GM18861 (cell line): ENCODE results near the gene GABBR2.
"Not testable (repeated sequence)": the region's sequence is repeated elsewhere in the genome, so short reads cannot be mapped to it uniquely, and the experiment has no call there.

ENCODE experiments used
- ATAC-seq: cut with Tn5 transposase; IDR thresholded peaks from one replicate; pipeline ENCODE4 v1.9.1; 2021; ENCODE audit not compliant: unreplicated experiment

Gene GABBR2

DNA sequence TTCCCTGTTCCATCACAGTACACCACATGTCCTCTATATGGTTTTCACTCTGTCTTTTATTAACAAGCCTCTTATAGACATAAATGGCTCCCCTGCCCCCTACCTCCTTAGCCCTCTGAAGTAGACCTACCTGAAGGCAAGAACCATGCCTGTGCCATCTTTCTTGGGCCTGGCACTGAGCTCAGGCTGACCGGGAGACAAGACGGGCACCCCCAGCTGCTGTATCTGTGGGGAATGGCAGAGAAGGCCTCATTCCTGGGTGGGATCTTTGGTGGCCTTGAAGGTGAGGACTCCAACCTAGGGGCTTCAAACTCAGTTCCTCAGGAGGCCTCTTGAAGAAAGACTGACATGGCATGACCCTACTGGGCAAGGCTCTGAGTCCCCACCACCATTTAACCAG lies 109.9 kb downstream of the GABBR2 start:
- ATAC-seq = no peak

DNA sequence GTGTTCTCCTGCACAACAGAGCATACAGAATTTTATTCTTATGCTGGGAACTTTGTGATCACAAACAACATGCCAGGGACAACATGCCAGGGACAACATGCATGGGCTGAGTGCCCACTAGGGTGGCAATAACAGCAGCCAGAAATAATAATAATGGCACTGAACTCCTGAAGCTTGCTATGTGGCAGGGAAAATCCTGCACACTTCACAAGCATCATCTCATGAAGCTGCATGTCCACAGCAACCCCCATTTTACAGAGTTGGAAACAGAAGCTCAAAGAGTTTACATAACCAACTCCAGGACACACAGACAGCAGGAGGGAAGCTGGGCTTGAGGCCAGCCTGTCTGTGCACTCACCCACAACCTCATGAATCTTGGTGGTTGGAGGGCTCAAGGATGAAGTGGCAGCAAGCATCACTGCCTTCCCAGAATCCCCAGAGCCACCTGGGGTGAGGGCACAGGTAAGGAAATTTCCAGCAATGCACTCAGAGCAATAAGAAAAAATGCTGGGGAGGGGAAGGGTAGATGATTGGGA lies 111.4 kb downstream of the GABBR2 start:
- ATAC-seq = no peak

DNA sequence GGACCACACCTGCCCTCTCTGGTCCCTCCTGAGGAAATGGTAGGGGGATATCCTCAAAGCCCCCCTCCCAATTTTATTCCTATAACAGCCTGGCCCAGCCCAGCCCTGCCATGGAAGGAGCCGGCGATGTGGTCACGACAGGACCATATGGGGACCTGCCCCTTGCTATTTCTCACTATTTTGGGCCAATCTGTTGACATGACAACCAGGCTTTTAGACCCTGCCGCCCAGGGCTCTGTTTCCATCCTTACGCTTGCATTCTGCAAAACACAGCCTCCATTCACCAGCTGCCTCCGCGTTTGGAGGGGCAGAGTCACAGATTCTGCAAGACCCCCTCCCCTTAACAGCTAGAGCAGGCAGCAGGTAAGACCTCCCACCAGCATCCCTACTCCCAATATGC lies 112.2 kb downstream of the GABBR2 start:
- no peak for ATAC-seq

DNA sequence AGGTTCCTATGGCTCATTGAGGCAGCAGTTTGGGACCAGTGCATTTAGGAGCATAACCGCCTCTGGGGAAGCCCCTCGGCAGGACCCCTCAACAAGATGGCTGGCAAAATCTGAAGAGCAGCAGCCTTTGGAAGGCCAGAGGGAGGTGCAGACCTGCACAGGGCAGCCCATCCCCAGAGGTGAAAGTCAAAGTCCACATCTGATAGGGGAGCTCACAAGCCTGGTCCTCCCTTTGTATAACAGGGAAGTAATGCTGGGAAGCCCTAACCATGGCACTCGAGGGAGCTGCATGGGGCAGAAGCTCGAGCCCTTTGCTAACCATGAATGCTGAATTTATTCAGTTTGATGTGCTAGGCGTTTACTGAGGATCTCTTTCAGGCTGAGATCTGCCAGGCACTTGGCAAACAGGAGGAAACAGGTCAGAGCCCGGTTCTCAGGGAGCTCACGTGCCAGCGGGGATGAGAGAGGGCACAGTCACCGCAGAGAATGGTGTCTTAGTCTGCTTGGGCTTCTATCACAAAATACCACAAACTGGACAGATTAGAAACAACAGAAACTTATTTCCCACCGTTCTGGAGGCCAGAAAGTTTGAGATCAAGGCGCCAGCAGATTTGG lies 114.1 kb downstream of the GABBR2 start:
- ATAC-seq = no peak

DNA sequence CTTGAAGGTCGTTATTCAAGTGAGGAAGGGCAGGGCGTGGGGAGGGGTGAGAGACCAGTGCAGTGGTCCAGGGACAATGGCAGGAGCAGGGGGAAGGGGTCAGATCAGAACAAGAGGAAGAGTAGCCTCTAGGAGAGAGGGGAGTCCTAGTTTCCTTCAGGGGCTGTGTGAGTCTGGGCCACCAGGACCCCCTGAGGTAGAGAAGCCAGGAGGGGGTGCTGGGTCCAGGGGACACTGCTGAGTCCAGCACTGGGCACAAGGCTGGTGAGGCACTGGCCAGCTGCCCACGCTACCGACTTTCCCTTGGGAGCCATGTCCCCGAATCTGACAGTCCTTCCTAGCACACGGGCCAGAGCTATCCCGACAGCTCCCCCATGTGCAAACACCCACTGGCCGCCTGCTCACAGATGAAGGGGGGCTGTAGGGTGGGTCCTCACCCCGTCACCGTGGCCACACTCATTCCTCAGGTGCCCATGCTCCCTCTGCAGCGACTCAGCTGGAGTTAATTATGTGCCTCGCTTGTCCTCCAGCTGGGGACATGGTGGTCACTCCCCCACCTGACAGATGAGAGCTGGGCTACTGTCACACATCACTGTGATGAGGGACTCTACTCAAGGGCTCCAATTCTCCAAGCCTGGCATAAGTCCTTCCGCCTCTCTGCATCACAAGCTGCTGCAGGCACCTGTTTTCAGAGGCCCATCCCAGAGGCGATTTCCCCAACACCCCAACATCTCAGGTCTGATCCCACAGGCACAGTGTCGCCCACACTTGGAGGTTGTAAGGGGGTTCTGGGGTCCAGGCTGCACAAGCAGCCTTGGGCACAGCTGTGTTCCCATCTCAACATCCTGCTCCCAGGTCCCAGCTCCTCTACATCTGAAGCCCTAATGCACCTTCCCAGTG lies 115.1 kb downstream of the GABBR2 start:
- ATAC-seq = no peak

DNA sequence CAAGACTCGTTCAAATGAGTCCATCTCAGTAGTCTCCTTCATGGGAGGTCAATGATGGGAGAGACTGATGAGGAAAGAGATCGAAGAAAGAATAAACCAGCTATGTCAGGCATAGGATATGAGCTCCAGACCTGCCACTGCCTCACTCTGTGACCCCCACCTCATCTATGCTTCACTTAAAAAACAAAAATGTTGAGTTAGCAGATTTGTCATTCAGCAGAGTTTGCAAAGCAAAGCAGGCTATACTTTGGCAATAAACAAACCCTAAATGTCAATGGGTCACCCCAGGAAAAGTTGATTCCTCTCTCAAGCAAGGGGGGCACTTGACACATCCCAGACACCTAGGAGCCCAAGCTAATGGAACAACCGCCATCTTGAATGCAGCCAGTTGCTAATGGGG lies 117.0 kb downstream of the GABBR2 start:
- ATAC-seq = no peak

DNA sequence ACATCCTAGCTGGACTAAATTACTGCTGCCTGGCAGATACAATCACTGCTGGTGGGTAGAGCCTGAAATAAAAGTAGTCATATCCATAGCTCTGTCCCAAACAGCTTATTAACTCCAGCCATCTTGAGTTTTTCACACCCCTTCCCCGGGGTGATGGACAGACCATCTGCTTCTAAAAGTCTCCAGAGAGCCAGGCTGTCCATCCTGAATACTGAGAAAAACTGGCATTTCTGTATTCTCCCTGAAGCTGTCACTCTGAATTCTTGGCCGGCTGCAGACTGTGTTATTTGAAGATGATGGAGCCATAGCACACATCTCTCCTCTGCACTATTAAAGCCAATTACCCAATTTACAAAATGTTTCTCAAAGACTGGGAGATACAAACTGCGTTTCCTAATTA lies 118.6 kb downstream of the GABBR2 start:
- no peak for ATAC-seq

DNA sequence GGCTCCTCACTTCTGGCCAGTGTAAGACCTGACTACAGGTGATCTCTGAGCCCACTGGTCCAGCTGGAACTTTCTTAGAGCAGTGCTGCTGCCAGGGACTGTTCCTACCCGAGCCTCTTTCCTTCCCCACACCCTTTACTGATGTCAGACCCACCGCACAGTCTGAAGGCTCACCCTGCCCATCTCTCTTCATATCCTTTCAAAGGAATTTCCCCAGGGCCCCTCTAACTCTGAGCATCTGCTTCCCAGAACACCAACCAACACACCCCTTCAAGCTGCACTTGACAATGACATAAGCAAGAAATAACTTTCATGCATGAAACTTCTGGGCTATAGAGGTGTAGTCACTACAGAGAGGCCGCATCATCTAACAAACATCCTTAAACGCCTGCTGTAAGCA lies 119.6 kb downstream of the GABBR2 start:
- no peak for ATAC-seq

DNA sequence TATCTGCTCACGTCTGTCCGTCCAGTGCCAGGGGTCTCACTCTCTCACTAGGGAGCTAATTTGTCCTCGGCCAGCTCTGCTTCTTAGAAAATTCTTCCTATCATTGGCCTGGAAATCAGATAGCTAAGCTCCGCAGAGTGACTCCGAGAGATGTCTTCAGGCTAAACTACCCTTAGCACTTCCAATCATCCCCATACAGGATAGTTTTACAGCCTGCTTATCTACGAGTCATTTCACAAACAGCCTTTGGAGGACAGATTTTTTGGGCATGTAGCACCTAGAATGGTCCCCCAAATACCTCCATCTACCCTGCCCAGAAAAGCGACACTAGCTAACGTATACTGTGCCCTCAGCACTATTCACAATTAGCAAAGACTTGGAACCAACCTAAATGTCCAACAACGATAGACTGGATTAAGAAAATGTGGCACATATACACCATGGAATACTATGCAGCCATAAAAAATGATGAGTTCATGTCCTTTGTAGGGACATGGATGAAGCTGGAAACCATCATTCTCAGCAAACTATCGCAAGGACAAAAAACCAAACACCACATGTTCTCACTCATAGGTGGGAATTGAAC lies 123.8 kb downstream of the GABBR2 start:
- ATAC-seq = not testable (repeated sequence)

DNA sequence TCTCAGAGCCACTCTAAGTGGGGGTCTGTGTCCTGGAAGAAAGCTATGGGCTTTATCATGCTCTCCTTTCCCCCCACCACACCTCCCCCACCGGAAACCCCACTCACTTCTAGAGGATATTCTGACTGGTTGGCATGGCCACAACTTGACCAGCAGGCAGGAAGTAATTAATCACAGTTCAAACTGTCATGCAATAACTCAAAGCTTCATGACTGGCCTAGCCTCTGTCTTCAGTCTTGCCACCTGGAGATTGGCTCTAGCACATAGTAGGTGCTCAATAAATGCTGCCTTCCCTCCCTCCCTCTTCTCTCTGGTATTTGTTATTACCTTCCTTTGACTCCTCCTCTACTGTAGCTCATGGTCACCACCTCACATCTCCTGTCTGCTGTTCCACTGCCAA lies 124.7 kb downstream of the GABBR2 start:
- ATAC-seq = peak; percentile 87

DNA sequence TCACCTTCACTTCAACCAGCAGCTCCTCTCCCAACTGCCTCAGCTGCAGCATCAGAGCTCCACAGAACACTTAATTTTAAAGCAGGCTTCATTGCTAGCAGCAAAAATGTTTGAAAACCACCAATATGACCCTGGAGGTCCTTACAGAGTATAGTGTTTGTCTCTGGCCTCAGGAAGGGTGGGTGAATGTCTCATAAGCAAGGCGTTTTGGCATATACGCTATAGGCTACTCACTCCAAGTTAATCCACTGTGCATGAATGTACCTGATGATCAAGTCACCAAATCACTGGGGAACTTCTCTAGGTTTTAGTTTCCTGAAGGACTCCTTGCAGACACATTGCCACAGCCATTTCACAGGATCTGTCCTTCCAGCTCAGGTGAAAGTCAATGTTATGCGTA lies 125.3 kb downstream of the GABBR2 start:
- ATAC-seq = peak; percentile 8

DNA sequence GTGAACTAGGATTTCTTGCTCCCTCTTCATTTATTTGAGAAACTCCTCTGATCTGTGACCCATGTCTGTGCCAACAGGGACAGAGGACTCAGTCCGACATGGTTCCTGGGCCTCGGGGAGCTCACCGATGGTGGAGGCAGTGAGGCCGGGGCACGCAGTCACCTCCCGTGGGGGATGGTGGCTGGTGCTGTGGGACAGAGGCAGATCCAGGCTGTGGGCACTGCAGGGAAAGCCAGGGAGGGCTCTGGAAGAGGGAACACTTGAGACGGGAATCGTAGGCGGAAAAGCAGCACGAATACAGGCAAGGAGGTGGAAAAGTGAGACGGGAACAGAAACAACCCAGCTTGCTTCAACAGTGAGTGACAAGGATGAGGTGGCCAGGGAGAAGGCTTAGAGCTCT lies 127.8 kb downstream of the GABBR2 start:
- ATAC-seq = no peak

DNA sequence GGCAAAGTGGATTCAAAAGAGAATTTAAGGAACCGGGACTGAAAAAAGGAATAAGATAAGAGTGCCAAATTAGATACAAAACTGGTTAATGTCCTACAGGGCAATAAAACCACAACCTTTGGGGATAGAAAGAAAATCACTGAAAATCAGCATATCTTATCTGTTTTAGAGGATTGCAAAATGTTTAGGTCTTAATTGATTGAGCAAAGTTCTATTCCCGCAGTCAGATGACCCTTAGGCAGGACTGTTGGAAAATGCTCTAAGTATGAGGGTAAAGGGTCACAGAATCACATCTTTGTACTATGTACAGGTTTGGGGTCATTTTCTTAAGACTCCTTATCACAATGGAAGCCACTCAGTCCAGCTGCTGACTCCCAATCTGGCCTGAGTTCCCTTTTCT lies 129.0 kb downstream of the GABBR2 start:
- no peak for ATAC-seq

DNA sequence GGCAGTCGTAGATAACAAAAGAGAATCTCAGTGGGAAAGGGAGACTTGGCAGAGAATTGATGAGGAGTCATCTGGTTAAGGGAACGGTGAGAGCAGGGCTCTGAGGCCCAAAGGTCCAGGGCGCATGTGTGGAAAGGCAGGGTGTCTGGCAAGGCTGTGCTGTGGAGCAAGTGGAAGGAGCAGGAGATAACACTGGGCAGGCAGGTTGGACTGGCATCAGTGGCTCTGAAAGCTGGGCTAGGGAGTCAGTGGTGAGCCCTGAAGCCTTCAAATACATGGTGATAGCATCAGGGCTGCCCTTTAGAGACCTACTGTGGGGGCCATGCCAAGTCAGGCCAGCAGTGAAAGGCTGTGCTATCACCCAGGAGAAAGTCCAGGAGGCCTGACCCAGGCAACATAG lies 131.3 kb downstream of the GABBR2 start:
- ATAC-seq = no peak

DNA sequence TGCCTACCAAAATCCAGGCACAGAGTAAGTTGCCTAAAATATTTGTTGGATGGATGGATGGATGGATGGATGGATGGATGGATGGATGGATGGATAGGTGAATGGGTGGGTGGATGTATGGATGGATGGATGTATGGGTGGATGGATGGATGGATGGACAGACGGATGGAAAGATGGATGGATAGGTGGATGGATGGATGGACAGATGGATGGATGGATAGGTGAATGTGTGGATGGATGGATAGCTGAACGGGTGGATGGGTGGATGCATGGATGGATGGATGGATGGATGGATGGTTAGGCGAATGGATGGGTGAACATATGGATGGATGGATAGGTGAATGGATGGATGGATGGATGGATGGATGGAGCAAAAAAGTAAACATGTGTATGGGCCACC lies 131.9 kb downstream of the GABBR2 start:
- ATAC-seq = no peak

DNA sequence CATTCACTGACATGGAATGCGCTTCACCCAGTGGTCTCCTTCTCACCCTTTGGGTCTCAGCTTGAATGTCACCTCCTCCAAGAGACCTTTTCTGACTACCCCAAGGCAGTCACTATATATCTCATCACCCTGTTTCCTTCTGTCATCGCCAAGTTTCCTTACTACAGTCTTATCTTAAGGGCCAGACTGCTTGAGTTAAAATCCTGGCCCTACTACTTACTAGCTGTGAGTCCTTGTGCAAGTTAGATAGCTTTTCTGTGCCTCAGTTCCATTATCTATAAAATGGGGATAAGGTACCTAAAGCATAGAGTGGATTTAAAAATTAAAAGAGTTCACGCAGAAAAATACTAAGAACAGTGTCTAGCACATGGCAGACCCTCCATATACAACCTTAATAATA lies 132.4 kb downstream of the GABBR2 start:
- no peak for ATAC-seq

DNA sequence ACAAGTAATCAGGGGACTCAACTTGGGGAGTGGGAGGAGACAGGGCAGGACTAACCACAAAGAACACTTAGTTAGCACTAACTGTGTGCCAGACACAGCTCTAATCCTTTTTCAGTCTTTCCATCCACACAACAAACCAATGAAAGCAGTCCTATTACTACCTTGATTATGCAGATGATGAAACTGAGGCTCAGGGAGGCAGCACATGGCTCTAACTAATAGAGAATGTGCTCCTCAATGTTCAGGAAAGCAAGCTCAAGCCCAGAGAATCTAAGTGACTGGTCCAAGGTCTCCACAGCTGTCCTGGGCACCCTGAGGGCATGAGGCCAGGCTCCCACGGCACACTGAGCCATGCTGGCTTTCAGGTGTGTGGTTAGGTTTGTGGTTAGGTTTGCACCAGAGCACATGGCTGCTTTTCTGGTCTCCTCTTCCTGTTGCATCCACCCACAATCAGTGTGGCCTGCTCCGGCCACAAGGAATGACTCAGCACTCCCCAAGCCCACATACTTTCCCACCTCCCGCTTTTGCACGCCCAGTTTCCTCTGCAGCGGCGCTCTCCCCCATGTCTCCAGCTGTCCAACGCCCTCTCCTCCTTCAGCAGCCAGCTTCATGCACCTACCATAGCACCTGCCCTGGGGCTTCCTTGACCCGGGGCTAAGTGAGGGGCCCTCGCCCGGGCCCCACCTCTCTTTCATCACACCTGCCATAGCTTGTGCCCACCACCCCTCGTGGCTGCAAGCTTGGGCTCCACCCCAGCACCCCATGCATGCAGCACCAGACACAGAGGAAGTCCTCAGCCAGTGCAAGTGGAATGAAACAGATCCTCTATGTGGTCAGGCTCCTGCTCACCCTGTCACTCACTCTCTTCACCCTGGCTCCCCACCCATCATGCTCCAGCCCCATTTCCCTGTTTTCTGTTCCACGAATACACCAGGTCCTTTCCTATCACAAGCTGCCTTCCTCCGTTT lies 133.1 kb downstream of the GABBR2 start:
- peak; percentile 81 for ATAC-seq

DNA sequence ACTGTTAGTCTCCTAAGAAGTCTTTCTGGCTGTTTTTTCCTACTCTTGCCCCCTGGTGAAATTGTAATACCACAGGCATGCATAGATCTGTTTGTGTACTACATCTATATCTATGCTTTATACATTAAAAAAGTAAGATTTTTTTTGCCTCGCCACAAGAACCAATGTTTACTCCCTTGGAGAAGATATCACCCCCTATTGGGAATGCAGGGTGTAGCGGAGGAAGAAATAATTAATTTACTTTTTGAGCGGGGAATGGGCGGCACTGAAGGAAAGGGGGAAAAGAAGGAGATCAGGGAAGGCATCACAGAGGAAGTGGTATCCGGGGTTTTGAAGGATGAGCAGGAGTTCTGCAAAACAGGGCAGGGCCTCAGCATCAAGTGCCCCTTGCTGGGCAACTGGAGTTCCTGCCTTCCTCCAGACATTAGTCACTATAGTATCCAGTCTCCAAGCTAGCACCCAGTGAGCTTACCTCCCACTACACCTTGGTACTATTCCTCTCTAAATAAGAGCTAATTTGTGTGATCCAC lies 134.9 kb downstream of the GABBR2 start:
- no peak for ATAC-seq

DNA sequence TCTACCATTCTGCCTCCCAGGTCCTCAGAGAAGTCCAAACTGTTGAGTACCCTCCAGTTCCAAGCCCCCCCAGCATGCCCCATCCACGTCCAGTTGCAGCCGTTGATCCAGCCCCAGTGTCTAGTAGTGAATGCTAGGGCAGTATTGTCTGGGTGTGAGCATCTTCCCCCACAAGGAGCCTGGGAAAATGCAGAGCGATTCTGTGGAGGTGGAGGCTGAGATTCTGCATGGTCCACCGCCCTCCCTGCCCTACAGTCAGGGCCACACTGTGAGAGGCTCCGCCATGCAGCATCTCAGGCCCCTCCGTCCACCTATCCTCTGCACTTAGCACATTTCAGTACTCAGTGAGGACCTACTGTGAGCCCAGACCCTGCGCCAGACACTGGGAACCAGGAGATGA lies 135.9 kb downstream of the GABBR2 start:
- no peak for ATAC-seq

DNA sequence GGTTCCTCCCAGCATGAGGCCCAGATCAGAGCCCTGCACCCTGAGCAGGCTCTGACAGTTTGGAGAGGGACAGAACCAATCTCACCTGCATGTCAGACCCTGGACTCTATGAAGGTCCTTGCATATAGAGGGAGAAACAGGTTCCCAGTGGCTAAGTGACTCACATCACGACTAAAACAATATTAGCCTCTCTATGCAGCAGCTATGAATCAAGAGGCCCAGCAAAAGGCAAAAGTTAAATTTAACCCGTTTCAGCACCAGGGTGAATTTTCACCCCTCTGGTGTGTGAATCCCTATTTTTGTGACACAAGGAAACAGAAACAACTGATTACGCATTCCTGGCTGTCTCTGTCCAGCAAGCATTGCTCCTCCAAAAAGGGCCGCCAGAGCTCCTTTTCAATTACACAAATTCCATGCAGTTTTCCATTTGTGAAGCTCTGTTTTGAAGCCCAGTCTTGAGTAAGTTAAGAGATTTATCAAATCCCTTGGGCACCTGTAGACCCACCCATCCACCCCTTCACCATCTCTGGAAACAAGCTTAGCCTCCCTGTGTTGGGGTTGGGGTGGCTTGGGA lies 136.6 kb downstream of the GABBR2 start:
- ATAC-seq = no peak
